GM12873 (cell line): ENCODE results near the gene EEF1A2.

ENCODE experiments used
- CTCF ChIP-seq: IDR thresholded peaks from 2 replicates; pipeline ENCODE4 v1.5.1; 2012; ENCODE audit warnings: low read depth, mild to moderate bottlenecking, moderate library complexity, low read length, control low read depth; ENCODE audit not compliant: insufficient read depth; ENCODE audit errors: missing control alignments

EEF1A2 gene

GRCh38 chr20:63536241-63536977, 37.5 kb upstream of the EEF1A2 start:
- TF ChIP-seq CTCF = no peak

GRCh38 chr20:63534831-63535651, 36.2 kb upstream of the EEF1A2 start:
- TF ChIP-seq CTCF = no peak

GRCh38 chr20:63534427-63534830, 35.5 kb upstream of the EEF1A2 start:
- no peak for TF ChIP-seq CTCF

GRCh38 chr20:63533871-63534393, 35.0 kb upstream of the EEF1A2 start:
- TF ChIP-seq CTCF = no peak

GRCh38 chr20:63533388-63533787, 34.5 kb upstream of the EEF1A2 start:
- no peak for TF ChIP-seq CTCF

- TF ChIP-seq CTCF = no peak
Observed at GRCh38 chr20:63532449-63532971, 33.6 kb upstream of the EEF1A2 start.
